Measurements from ENCODE around the gene PDE2A.

GRCh38 chr11:72573072-72573854 is 101.0 kb downstream of the PDE2A start:
- TF ChIP-seq CTCF (IDR thresholded peaks at IDR 0.05), result peak; percentile 45
- no peak for TF ChIP-seq EZH2 (IDR thresholded peaks at IDR 0.05; ENCODE audit: borderline replicate concordance, insufficient read depth, low read depth, low read length, poor library complexity, severe bottlenecking)

Measured in B cell (primary cell).